SK-N-SH treated with all-trans-retinoic acid at 6 μM for 48 hours (cell line): ENCODE data around the gene NDUFB7.

Experiments
- ATAC-seq: fragments of 200-7000 bp; cut with Tn5 transposase; 3 replicates; pipeline ENCODE4 v1.9.1; 2020; ENCODE audit warnings: mild to moderate bottlenecking, moderate library complexity
- BACH2 ChIP-seq: fragments of 250-450 bp; sonication (Bioruptor Pico); IDR thresholded peaks from 2 replicates; pipeline ENCODE4 v1.9.0; 2021; ENCODE audit warnings: mild to moderate bottlenecking, borderline replicate concordance
- ESRRG ChIP-seq: fragments of 250-450 bp; sonication (Bioruptor Pico); IDR thresholded peaks from 2 replicates; pipeline ENCODE4 v1.6.1; 2021; ENCODE audit warnings: mild to moderate bottlenecking
- GLIS3 ChIP-seq: fragments of 250-450 bp; sonication (Bioruptor Pico); IDR thresholded peaks from 2 replicates; pipeline ENCODE4 v1.5.0; 2020; ENCODE audit warnings: mild to moderate bottlenecking, moderate library complexity
- OSR1 ChIP-seq: fragments of 250-450 bp; sonication (Bioruptor Pico); IDR thresholded peaks from 2 replicates; pipeline ENCODE4 v1.8.0; 2022; ENCODE audit warnings: moderate library complexity, mild to moderate bottlenecking, inconsistent platforms
- PPARA ChIP-seq: fragments of 250-450 bp; sonication (Bioruptor Pico); IDR thresholded peaks from 2 replicates; pipeline ENCODE4 v1.5.0; 2020; ENCODE audit warnings: mild to moderate bottlenecking, borderline replicate concordance
- RARB ChIP-seq: fragments of 250-450 bp; sonication (Bioruptor Pico); IDR thresholded peaks from 2 replicates; pipeline ENCODE4 v1.8.0; 2021; ENCODE audit warnings: mild to moderate bottlenecking, moderate library complexity
- SNAI2 ChIP-seq: fragments of 250-450 bp; sonication (Bioruptor Pico); IDR thresholded peaks from 2 replicates; pipeline ENCODE4 v1.5.0; 2020; ENCODE audit warnings: mild to moderate bottlenecking, moderate library complexity
- TCF4 ChIP-seq: fragments of 250-450 bp; sonication (Bioruptor Pico); IDR thresholded peaks from 2 replicates; pipeline ENCODE4 v1.8.0; 2021; ENCODE audit warnings: mild to moderate bottlenecking, moderate library complexity, borderline replicate concordance
- TOX ChIP-seq: fragments of 250-450 bp; sonication (Bioruptor Pico); IDR thresholded peaks from 2 replicates; pipeline ENCODE4 v1.8.0; 2021; ENCODE audit warnings: mild to moderate bottlenecking, moderate library complexity, borderline replicate concordance
- ZC3H10 ChIP-seq: fragments of 250-450 bp; sonication (Bioruptor Pico); IDR thresholded peaks from 2 replicates; pipeline ENCODE4 v1.5.1; 2021; ENCODE audit warnings: mild to moderate bottlenecking, moderate library complexity
- ZFP3 ChIP-seq: fragments of 250-450 bp; sonication (Bioruptor Pico); IDR thresholded peaks from 2 replicates; pipeline ENCODE4 v1.5.0; 2020; ENCODE audit warnings: mild to moderate bottlenecking, moderate library complexity
- ZFP30 ChIP-seq: fragments of 450-650 bp; formaldehyde crosslinking; IDR thresholded peaks from 2 replicates; pipeline ENCODE4 v1.5.0; 2022; ENCODE audit warnings: mild to moderate bottlenecking, moderate library complexity
- ZNF8 ChIP-seq: fragments of 450-650 bp; formaldehyde crosslinking; IDR thresholded peaks from 2 replicates; pipeline ENCODE4 v1.5.0; 2020; ENCODE audit warnings: mild to moderate bottlenecking, moderate library complexity
- TF ChIP-seq, protein P1 (sequence below): fragments of 250-450 bp; sonication (Bioruptor Pico); IDR thresholded peaks from 2 replicates; pipeline ENCODE4 v1.5.0; 2020; ENCODE audit warnings: mild to moderate bottlenecking, moderate library complexity
- TF ChIP-seq, protein P2 (sequence below): fragments of 250-450 bp; sonication (Bioruptor Pico); IDR thresholded peaks from 2 replicates; pipeline ENCODE4 v1.8.0; 2020; ENCODE audit warnings: mild to moderate bottlenecking, moderate library complexity, borderline replicate concordance
- TF ChIP-seq, protein P3 (sequence below): fragments of 250-450 bp; sonication (Bioruptor Pico); IDR thresholded peaks from 2 replicates; pipeline ENCODE4 v1.5.1; 2020; ENCODE audit warnings: low read depth, mild to moderate bottlenecking, moderate library complexity
- TF ChIP-seq, protein P4 (sequence below): fragments of 250-450 bp; sonication (Bioruptor Pico); IDR thresholded peaks from 2 replicates; pipeline ENCODE4 v1.8.0; 2021; ENCODE audit warnings: low read depth, mild to moderate bottlenecking, moderate library complexity, borderline replicate concordance
- TF ChIP-seq, protein P5 (sequence below): fragments of 250-450 bp; sonication (Bioruptor Pico); IDR thresholded peaks from 2 replicates; pipeline ENCODE4 v1.5.1; 2021; ENCODE audit warnings: mild to moderate bottlenecking, moderate library complexity

The NDUFB7 gene

DNA sequence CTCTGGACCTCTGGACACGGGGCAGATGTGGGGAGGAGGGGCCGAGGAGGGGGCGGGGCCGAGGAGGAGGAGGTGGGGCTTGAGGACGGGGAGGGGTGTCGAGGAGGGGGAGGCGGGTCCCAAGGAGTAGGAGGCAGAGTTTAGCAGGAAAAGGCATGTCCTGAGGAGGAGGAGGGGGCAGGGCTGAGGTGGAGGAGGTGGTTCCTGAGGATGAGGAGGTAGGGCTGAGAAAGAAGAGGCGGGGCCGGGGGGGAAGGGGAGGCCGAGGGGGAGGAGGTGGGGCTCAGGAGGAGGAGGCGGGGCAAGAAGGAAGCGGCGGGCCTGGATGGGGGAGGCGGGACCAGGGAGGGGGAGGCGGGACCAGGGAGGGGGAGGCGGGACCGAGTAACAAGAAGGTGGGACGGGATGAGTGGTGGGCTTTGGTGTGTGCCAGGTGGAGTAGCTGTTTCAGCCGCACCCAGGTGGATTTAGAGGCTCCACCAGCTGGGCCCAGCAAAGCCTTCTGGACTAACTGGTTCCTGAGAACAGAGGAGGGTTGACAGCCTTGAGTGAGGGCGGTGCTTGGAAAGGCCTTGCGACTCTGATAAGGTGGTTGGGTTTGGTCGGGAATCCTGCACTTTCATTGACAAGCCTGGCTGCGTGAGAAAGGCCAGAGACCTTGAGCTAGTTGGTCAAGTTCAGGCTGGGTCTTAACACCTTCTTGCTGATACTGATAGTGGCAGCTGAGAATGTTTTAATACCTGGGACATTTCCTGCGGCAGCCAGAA lies 34.8 kb downstream of the NDUFB7 start:
- peak; percentile 63 for ATAC-seq
- TF ChIP-seq ESRRG (CRISPR knock-in tag) (no peak), BACH2 (CRISPR knock-in tag) (no peak), ZFP3 (CRISPR knock-in tag) (no peak), SNAI2 (no peak), TOX (CRISPR knock-in tag) (no peak), TCF4 (CRISPR knock-in tag) (no peak), RARB (CRISPR knock-in tag) (no peak), GLIS3 (CRISPR knock-in tag) (no peak)
- TF ChIP-seq, protein P1, sequence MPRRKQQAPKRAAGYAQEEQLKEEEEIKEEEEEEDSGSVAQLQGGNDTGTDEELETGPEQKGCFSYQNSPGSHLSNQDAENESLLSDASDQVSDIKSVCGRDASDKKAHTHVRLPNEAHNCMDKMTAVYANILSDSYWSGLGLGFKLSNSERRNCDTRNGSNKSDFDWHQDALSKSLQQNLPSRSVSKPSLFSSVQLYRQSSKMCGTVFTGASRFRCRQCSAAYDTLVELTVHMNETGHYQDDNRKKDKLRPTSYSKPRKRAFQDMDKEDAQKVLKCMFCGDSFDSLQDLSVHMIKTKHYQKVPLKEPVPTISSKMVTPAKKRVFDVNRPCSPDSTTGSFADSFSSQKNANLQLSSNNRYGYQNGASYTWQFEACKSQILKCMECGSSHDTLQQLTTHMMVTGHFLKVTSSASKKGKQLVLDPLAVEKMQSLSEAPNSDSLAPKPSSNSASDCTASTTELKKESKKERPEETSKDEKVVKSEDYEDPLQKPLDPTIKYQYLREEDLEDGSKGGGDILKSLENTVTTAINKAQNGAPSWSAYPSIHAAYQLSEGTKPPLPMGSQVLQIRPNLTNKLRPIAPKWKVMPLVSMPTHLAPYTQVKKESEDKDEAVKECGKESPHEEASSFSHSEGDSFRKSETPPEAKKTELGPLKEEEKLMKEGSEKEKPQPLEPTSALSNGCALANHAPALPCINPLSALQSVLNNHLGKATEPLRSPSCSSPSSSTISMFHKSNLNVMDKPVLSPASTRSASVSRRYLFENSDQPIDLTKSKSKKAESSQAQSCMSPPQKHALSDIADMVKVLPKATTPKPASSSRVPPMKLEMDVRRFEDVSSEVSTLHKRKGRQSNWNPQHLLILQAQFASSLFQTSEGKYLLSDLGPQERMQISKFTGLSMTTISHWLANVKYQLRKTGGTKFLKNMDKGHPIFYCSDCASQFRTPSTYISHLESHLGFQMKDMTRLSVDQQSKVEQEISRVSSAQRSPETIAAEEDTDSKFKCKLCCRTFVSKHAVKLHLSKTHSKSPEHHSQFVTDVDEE, result no peak
- TF ChIP-seq, protein P2, sequence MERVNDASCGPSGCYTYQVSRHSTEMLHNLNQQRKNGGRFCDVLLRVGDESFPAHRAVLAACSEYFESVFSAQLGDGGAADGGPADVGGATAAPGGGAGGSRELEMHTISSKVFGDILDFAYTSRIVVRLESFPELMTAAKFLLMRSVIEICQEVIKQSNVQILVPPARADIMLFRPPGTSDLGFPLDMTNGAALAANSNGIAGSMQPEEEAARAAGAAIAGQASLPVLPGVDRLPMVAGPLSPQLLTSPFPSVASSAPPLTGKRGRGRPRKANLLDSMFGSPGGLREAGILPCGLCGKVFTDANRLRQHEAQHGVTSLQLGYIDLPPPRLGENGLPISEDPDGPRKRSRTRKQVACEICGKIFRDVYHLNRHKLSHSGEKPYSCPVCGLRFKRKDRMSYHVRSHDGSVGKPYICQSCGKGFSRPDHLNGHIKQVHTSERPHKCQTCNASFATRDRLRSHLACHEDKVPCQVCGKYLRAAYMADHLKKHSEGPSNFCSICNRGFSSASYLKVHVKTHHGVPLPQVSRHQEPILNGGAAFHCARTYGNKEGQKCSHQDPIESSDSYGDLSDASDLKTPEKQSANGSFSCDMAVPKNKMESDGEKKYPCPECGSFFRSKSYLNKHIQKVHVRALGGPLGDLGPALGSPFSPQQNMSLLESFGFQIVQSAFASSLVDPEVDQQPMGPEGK, result no peak
- TF ChIP-seq, protein P3, sequence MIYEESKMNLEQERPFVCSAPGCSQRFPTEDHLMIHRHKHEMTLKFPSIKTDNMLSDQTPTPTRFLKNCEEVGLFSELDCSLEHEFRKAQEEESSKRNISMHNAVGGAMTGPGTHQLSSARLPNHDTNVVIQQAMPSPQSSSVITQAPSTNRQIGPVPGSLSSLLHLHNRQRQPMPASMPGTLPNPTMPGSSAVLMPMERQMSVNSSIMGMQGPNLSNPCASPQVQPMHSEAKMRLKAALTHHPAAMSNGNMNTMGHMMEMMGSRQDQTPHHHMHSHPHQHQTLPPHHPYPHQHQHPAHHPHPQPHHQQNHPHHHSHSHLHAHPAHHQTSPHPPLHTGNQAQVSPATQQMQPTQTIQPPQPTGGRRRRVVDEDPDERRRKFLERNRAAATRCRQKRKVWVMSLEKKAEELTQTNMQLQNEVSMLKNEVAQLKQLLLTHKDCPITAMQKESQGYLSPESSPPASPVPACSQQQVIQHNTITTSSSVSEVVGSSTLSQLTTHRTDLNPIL, result no peak
- TF ChIP-seq, protein P4, sequence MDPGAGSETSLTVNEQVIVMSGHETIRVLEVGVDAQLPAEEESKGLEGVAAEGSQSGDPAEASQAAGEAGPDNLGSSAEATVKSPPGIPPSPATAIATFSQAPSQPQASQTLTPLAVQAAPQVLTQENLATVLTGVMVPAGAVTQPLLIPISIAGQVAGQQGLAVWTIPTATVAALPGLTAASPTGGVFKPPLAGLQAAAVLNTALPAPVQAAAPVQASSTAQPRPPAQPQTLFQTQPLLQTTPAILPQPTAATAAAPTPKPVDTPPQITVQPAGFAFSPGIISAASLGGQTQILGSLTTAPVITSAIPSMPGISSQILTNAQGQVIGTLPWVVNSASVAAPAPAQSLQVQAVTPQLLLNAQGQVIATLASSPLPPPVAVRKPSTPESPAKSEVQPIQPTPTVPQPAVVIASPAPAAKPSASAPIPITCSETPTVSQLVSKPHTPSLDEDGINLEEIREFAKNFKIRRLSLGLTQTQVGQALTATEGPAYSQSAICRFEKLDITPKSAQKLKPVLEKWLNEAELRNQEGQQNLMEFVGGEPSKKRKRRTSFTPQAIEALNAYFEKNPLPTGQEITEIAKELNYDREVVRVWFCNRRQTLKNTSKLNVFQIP (CRISPR knock-in tag), result no peak
- TF ChIP-seq, protein P5, sequence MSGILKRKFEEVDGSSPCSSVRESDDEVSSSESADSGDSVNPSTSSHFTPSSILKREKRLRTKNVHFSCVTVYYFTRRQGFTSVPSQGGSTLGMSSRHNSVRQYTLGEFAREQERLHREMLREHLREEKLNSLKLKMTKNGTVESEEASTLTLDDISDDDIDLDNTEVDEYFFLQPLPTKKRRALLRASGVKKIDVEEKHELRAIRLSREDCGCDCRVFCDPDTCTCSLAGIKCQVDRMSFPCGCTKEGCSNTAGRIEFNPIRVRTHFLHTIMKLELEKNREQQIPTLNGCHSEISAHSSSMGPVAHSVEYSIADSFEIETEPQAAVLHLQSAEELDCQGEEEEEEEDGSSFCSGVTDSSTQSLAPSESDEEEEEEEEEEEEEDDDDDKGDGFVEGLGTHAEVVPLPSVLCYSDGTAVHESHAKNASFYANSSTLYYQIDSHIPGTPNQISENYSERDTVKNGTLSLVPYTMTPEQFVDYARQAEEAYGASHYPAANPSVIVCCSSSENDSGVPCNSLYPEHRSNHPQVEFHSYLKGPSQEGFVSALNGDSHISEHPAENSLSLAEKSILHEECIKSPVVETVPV (CRISPR knock-in tag), result no peak

DNA sequence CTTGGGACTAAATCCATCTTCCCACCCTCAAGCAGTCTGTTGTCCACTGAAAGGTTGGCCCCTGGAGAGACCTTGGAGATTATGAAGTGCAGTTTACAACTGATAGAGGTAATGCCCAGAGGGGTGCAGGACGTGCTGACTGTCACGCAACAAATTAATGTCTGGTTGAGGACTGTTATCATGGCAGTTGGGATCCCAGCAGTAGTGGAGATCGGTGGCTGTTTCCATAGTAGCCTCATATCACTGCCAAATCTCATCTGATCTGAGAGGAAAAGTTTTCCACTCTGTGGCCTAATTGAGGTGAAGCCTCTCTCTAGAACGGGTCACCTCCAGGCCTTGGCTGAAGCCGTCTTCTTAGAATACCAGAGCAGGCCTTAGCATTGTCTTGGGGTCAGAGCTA lies 38.4 kb downstream of the NDUFB7 start:
- no peak for ATAC-seq
- no peak for TF ChIP-seq ZNF8 (CRISPR knock-in tag)
- TF ChIP-seq, all 23 proteins: peak for 0

DNA sequence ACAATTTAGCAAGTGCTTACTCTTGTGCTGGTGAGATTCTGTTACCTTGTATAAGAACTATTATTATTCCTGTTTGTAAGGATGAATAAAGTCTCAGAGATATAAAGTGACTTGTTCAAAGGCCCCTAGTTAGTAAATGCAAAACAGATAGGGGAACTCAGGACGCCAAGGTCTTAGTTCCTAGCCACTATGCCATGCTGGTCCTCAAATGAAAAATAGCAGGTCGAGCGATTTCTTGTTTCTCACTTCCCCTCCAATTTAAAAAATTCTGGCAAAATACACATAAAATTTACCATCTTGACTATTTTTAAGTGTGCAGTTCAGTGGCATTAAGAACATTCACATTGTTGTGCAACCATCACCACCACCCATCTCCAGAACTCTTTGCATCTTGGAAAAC lies 41.4 kb downstream of the NDUFB7 start:
- no peak for ATAC-seq
- TF ChIP-seq ZC3H10 (no peak), TCF4 (CRISPR knock-in tag) (no peak), ZFP30 (CRISPR knock-in tag) (no peak), BACH2 (CRISPR knock-in tag) (no peak), PPARA (CRISPR knock-in tag) (no peak), SNAI2 (no peak), ESRRG (CRISPR knock-in tag) (no peak), OSR1 (no peak)
- TF ChIP-seq, protein P3, result no peak
- TF ChIP-seq, protein P4 (CRISPR knock-in tag), result no peak
- TF ChIP-seq, protein P5 (CRISPR knock-in tag), result no peak
